Common myeloid progenitor, CD34-positive (primary cell): ENCODE results near the gene FGD6.
A peak's percentile ranks its signal among the peaks of the same experiment; 100 is the strongest.
"Not testable (repeated sequence)": the region's sequence is repeated elsewhere in the genome, so short reads cannot be mapped to it uniquely, and the experiment has no call there.

Source experiments
- CTCF ChIA-PET: fragments of 350-600 bp; sonication (Branson Sonifier 250); formaldehyde crosslinking; loops from one replicate; lab custom pipeline; 2021; ENCODE audit warnings: antibody characterized with exemption; lab: Charles Lee
- POLR2A ChIA-PET: fragments of 350-600 bp; sonication (Branson Sonifier 250); formaldehyde crosslinking; loops from one replicate; lab custom pipeline; 2021; ENCODE audit warnings: antibody characterized with exemption; lab: Charles Lee
- DNase-seq, 3 donors: peaks; one replicate each; pipeline versions ENCODE4 v3.0.0 to v3.0.0-alpha.2; 2013
- H3K27ac ChIP-seq, 2 experiments: 1 replicate in 1 of 2; 2 replicates in 1 of 2; pipeline ENCODE4 v1.7.0; 2013; ENCODE audit warnings: inconsistent platforms in 2 of 2, low read length in 2 of 2, mild to moderate bottlenecking in 2 of 2, low read depth in 1 of 2, moderate library complexity in 1 of 2; ENCODE audit not compliant: severe bottlenecking in 2 of 2, insufficient read depth in 1 of 2, poor library complexity in 1 of 2
- H3K27me3 ChIP-seq, 5 experiments: replicated peaks in 2 of 5; 1 replicate in 3 of 5; 2 replicates in 2 of 5; pipeline versions ENCODE4 v1.6.1 to v1.7.0; 2013; ENCODE audit warnings: low read length in 4 of 5, mild to moderate bottlenecking in 2 of 5, moderate library complexity in 2 of 5, inconsistent platforms in 1 of 5; ENCODE audit not compliant: insufficient read depth in 5 of 5, control insufficient read depth in 4 of 5
- H3K36me3 ChIP-seq, 4 experiments: 1 replicate in 2 of 4; 2 replicates in 2 of 4; pipeline versions ENCODE4 v1.6.1 to v1.7.0; 2013; ENCODE audit warnings: low read length in 3 of 4, control low read depth in 1 of 4, mild to moderate bottlenecking in 1 of 4; ENCODE audit not compliant: control insufficient read depth in 4 of 4, insufficient read depth in 4 of 4
- H3K4me1 ChIP-seq, 4 experiments: 1 replicate in 3 of 4; 2 replicates in 1 of 4; pipeline versions ENCODE4 v1.6.1 to v1.7.1; 2013; ENCODE audit warnings: low read length in 3 of 4, mild to moderate bottlenecking in 3 of 4, control low read depth in 1 of 4, inconsistent platforms in 1 of 4, moderate library complexity in 1 of 4; ENCODE audit not compliant: control insufficient read depth in 4 of 4, insufficient read depth in 4 of 4; ENCODE audit errors: control extremely low read depth in 1 of 4
- H3K4me3 ChIP-seq, 7 experiments: 1 replicate in 4 of 7; 2 replicates in 3 of 7; pipeline versions ENCODE4 v1.5.1 to v1.7.0; 2013; ENCODE audit warnings: mild to moderate bottlenecking in 7 of 7, low read length in 6 of 7, moderate library complexity in 6 of 7, inconsistent platforms in 2 of 7, low read depth in 2 of 7, control low read depth in 1 of 7; ENCODE audit not compliant: insufficient read depth in 4 of 7, control insufficient read depth in 1 of 7; ENCODE audit errors: extremely low read depth in 1 of 7
- H3K9me3 ChIP-seq, 5 experiments: 1 replicate in 4 of 5; 2 replicates in 1 of 5; pipeline versions ENCODE4 v1.6.1 to v1.7.1; 2013; ENCODE audit warnings: low read length in 4 of 5, mild to moderate bottlenecking in 2 of 5, inconsistent platforms in 1 of 5, low read depth in 1 of 5, moderate library complexity in 1 of 5; ENCODE audit not compliant: control insufficient read depth in 4 of 5, insufficient read depth in 2 of 5; ENCODE audit errors: control extremely low read depth in 1 of 5
- WGBS: methylation state at CpG from one replicate; pipeline ENCODE4 v1.1.5; 2013; ENCODE audit not compliant: insufficient coverage; 5-methylcytosine and 5-hydroxymethylcytosine counted together

FGD6 gene

DNA sequence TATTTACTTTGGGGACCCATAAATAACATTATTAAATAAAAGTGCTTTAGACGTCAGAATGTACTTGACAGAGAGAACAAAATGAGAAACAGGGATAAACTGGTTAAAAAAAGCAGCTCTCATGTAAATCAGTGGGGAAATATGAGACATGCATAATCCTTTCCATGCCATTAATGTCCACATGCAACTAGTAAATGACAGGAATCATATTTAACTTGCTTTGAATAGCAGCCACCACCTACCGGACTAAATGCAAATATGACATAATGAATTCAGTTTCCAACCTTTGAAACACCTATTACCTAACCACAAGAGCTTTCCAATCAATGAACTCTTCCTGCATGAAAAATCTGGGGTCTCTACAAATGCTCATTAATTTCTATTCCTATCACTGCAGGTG lies 19.6 kb downstream of the FGD6 start:
- no peaks in the 10 kb centered on the region for H3K27me3 ChIP-seq
- no peak overlapping the region for H3K27ac ChIP-seq
- peaks cover 3 to 28% (median 13%) of the 10 kb centered on the region in 4 experiments for H3K4me1 ChIP-seq
- ChIA-PET POLR2A (no interaction called here), CTCF (no interaction called here)
- H3K36me3 ChIP-seq: no peaks in the 10 kb centered on the region
- no peaks in the 10 kb centered on the region for H3K9me3 ChIP-seq
- DNase-seq: no peak
- H3K4me3 ChIP-seq: no peak overlapping the region
- 100% methylated on average over 2 of the region's 2 CpGs for WGBS

DNA sequence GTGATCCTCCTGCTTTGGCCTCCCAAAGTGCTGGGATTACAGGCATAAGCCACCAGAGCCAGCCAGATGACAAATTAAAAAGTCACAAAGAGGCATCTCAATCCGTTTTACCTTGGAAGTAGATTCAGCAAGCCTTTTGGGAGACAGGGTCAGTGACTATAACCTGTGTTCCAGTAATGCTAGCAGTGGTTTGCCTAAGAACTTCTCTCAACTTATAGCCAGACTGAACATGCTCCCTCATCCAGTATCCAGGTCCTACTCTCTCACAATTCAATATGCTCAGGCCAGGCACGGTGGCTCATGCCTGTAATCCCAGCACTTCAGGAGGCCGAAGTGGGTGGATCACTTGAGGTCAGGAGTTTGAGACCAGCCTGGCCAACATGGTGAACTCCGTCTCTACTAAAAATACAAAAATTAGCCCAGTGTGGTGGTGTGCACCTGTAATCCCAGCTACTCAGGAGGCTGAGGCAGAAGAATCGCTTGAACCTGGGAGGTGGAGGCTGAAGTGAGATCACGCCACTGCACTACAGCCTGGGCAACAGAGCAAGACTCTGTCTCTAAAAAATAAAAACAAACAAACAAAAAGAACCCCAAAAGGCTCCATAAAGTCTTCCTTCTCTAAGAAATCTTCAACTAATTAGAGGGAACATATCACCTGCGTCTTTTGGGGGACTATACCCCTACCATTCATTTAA lies 20.2 kb downstream of the FGD6 start:
- 97% methylated on average over 6 of the region's 7 CpGs for WGBS
- H3K4me3 ChIP-seq, POLR2A ChIA-PET, H3K27me3 ChIP-seq, H3K27ac ChIP-seq, CTCF ChIA-PET, H3K9me3 ChIP-seq, H3K36me3 ChIP-seq, DNase-seq: not testable (repeated sequence)
- peaks cover 0 to 27% (median 9%) of the 10 kb centered on the region in 4 experiments for H3K4me1 ChIP-seq

DNA sequence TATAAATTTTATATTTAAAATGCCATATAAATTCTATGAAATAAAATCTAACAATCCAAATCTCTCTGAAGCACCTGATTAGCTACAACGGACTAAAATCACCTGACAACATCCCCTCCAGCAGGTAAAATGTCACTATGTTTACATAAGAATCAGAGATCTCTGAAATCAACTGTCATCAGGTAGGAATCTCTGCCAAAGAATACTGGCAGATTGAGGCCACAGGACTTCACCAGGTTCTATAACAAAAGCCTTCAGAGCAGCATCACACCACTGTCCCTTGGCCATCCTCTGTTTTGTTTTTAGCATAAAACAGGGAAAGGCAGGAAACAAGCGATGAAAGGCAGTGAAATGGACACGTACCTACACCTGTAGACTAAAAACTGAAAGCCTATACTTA lies 22.1 kb downstream of the FGD6 start:
- Histone ChIP-seq H3K36me3 (no peaks in the 10 kb centered on the region), H3K27me3 (no peaks in the 10 kb centered on the region), H3K27ac (no peak overlapping the region), H3K4me1 (peaks cover 0 to 16% (median 5%) of the 10 kb centered on the region in 4 experiments), H3K9me3 (no peaks in the 10 kb centered on the region), H3K4me3 (no peak overlapping the region)
- ChIA-PET CTCF (no interaction called here), POLR2A (no interaction called here)
- no peak for DNase-seq
- WGBS: no CpG with 5 or more reads among the region's 3 CpGs

DNA sequence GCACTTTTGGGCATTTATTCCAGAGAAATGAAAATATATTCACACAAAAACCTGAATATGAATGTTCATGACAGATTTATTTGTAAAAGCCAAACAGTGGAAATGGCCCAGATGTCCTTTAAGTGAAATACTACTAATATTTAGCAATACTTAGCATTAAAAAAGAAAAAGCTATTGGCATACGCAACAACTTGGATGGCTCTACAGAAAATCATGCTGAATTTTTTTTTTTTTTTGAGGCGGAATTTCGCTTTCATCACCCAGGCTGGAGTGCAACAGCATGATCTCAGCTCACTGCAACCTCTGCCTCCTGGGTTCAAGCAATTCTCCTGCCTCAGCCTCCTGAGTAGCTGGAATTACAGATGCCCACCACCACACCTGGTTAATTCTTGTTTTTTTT lies 24.1 kb downstream of the FGD6 start:
- no peaks in the 10 kb centered on the region for H3K27me3 ChIP-seq
- ChIA-PET CTCF (no interaction called here), POLR2A (no interaction called here)
- DNase-seq: no peak
- WGBS: 100% methylated on average over 2 of the region's 3 CpGs
- peaks cover 0 to 14% (median 2%) of the 10 kb centered on the region in 4 experiments for H3K4me1 ChIP-seq
- no peak overlapping the region for H3K27ac ChIP-seq
- H3K36me3 ChIP-seq: no peaks in the 10 kb centered on the region
- H3K4me3 ChIP-seq: no peak overlapping the region
- no peaks in the 10 kb centered on the region for H3K9me3 ChIP-seq

DNA sequence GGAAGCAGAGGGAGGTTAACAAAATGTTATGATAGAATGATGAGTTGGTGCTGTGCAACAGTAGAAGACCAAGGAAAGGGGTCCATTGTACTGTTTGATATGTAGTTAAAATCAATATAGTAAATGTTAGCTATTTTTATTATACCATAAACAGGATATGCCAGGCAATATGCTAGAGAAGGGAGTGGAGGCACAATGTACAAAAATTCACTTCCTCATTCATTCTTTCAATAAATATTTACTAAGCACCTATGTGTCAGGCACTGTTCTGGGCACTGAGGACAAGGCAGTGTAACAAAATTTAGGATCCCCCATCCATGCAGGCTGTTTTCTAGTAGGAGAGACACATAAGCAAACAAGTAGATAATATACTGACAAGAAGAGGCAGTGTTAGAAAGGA lies 25.0 kb downstream of the FGD6 start:
- Histone ChIP-seq H3K9me3 (no peaks in the 10 kb centered on the region), H3K36me3 (no peaks in the 10 kb centered on the region), H3K27ac (no peak overlapping the region), H3K27me3 (no peaks in the 10 kb centered on the region), H3K4me1 (peaks cover 0 to 22% (median 2%) of the 10 kb centered on the region in 4 experiments), H3K4me3 (no peak overlapping the region)
- DNase-seq: no peak
- CTCF ChIA-PET: no interaction called here
- POLR2A ChIA-PET: interaction anchor here (1.2 kb wide), 1 partner anchor 11 kb away, joined by 3 read pairs; no protein-coding TSS in a partner anchor

DNA sequence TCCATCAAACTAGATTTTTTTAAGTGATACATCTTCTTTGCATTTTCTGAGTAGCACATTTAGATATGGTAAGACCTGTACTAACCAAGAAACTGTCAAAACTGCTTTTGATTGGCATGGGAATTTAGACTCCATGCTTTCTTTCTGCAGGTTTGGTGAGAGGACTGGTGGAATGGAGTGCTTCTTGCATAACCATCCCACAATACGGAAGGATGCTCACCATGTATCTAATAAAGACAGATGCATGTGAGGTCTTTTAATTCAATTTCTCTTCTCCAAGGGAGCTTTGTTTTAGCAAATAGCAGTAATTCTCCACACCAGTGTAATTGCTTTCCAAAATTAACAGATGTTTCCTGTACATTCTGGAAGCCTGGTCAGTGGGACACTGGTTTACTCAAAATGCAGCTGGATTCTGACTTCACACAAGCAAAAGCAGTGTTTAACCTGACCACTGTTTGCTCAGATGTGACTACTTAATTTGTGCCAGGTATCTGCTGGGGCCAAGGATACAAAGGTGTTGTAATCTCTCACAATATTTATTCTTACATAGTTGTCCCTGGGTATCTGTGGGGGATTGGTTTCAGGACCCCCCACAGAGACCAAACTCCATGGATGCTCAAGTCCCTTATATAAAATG lies 26.1 kb downstream of the FGD6 start:
- Histone ChIP-seq H3K4me3 (no peak overlapping the region), H3K4me1 (peaks cover 0 to 22% (median 2%) of the 10 kb centered on the region in 4 experiments), H3K36me3 (no peaks in the 10 kb centered on the region), H3K27me3 (no peaks in the 10 kb centered on the region), H3K9me3 (no peaks in the 10 kb centered on the region), H3K27ac (no peak overlapping the region)
- WGBS: no CpG with 5 or more reads among the region's 1 CpG
- DNase-seq: peak in 1 of 3 donors; percentile 17
- CTCF ChIA-PET: no interaction called here
- POLR2A ChIA-PET: interaction anchor here (1.2 kb wide), 1 partner anchor 12 kb away, joined by 3 read pairs; no protein-coding TSS in a partner anchor

DNA sequence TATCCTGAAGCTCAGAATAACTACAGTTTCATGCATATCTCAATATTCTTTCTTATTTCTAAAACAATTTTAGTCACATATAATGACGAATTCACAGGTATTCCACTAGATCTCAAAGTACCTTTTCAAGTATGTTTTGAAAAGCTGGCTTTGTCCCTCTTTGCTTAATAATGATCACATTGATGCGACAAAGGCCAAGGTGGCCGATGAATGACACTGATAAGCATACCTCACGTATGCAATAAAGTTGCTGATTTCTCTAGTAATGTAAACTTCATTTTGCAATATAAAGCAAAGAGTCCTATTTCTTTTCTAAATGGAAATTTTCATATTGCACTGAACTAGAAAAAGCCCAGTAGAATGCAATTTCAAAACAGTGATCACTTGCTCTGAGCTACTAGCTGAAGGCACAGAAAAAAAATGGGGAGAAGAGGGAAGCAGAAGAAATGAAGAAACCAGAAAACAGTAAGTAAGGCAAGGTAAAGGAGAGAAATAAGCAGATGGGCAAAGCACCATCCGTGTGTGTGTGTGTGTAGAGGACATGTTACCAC lies 29.3 kb downstream of the FGD6 start:
- no peaks in the 10 kb centered on the region for H3K9me3 ChIP-seq
- WGBS: 90% methylated on average over 1 of the region's 5 CpGs
- H3K4me1 ChIP-seq: peaks cover 0 to 25% (median 2%) of the 10 kb centered on the region in 4 experiments
- no peaks in the 10 kb centered on the region for H3K36me3 ChIP-seq
- no peak for DNase-seq
- no peak overlapping the region for H3K27ac ChIP-seq
- no peak overlapping the region for H3K4me3 ChIP-seq
- POLR2A ChIA-PET: interaction anchor here (0.6 kb wide), 2 partner anchors 15 to 1692 kb away, joined by 4 read pairs; no protein-coding TSS in a partner anchor
- CTCF ChIA-PET: interaction anchor here (0.6 to 1.3 kb wide), 2 partner anchors 17 to 64 kb away, joined by 3 read pairs; no protein-coding TSS in a partner anchor
- no peaks in the 10 kb centered on the region for H3K27me3 ChIP-seq
